ENCODE results near the gene CCDC120.

DNA sequence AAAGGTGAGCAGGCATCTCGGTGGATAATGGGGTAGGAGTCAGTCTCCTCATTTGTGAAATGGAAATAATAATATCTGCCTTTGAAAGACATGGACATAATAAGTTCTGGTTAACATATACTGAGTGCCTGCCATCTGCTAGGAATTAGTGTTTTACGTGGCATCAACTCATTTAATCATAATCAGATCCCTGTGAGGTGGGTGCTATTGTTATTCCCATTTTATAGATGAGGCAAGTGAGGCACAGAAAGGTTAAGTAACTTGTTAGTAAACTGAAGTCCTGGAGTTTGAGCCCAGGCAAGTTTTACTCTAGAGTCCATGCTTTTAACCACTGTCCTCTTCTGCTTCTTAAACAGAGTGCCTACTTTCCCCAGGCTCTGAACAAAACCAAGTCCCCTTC, 7.5 kb downstream of the CCDC120 start:
- no peak for TF ChIP-seq AFF4 (CRISPR knock-in tag; IDR thresholded peaks at IDR 0.05; ENCODE audit: borderline replicate concordance)
- TF ChIP-seq, protein P1, sequence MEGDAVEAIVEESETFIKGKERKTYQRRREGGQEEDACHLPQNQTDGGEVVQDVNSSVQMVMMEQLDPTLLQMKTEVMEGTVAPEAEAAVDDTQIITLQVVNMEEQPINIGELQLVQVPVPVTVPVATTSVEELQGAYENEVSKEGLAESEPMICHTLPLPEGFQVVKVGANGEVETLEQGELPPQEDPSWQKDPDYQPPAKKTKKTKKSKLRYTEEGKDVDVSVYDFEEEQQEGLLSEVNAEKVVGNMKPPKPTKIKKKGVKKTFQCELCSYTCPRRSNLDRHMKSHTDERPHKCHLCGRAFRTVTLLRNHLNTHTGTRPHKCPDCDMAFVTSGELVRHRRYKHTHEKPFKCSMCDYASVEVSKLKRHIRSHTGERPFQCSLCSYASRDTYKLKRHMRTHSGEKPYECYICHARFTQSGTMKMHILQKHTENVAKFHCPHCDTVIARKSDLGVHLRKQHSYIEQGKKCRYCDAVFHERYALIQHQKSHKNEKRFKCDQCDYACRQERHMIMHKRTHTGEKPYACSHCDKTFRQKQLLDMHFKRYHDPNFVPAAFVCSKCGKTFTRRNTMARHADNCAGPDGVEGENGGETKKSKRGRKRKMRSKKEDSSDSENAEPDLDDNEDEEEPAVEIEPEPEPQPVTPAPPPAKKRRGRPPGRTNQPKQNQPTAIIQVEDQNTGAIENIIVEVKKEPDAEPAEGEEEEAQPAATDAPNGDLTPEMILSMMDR (IDR thresholded peaks at IDR 0.05) = no peak
- TF ChIP-seq JUN (CRISPR knock-in tag; IDR thresholded peaks at IDR 0.05) = no peak
- TF ChIP-seq ATF6 (CRISPR knock-in tag; IDR thresholded peaks at IDR 0.05) = no peak
- no peak for TF ChIP-seq SP1 (CRISPR knock-in tag; conservative IDR thresholded peaks at IDR 0.05)
- no peak for TF ChIP-seq PREB (CRISPR knock-in tag; IDR thresholded peaks at IDR 0.05; ENCODE audit: borderline replicate concordance)
- TF ChIP-seq, protein P2, sequence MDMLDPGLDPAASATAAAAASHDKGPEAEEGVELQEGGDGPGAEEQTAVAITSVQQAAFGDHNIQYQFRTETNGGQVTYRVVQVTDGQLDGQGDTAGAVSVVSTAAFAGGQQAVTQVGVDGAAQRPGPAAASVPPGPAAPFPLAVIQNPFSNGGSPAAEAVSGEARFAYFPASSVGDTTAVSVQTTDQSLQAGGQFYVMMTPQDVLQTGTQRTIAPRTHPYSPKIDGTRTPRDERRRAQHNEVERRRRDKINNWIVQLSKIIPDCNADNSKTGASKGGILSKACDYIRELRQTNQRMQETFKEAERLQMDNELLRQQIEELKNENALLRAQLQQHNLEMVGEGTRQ (CRISPR knock-in tag; IDR thresholded peaks at IDR 0.05) = no peak
